Brain microvascular endothelial cell (primary cell): ENCODE measurements around the gene MRPL44.
A peak's percentile ranks its signal among the peaks of the same experiment; 100 is the strongest.

Experiments
- DNase-seq: peaks from one replicate; pipeline ENCODE4 v3.0.0-alpha.2; 2020
- H3K27ac ChIP-seq: fragments of 250-450 bp; sonication (Bioruptor Pico); 2 replicates; pipeline ENCODE4 v1.5.1; 2020; ENCODE audit warnings: mild to moderate bottlenecking, moderate library complexity
- H3K27me3 ChIP-seq: fragments of 250-450 bp; sonication (Bioruptor Pico); replicated peaks from 2 replicates; pipeline ENCODE4 v1.5.1; 2020; ENCODE audit warnings: mild to moderate bottlenecking
- H3K36me3 ChIP-seq: fragments of 250-450 bp; sonication (Bioruptor Pico); replicated peaks from 2 replicates; pipeline ENCODE4 v1.5.1; 2020; ENCODE audit warnings: mild to moderate bottlenecking
- H3K4me3 ChIP-seq: 2 replicates; pipeline ENCODE4 v1.5.1; 2011; ENCODE audit warnings: low read depth, mild to moderate bottlenecking, control low read depth, low read length, moderate library complexity
- CTCF ChIP-seq: IDR thresholded peaks from 2 replicates; pipeline ENCODE4 v1.5.1; 2011; ENCODE audit warnings: low read depth, mild to moderate bottlenecking, moderate library complexity, low read length, control low read depth, inconsistent platforms; ENCODE audit errors: missing control alignments
- in situ Hi-C: cut with HindIII; loops from 2 replicates; pipeline ENCODE4 v1.10.0; 2017; ENCODE audit warnings: low sequenced_read_pairs, low pct_ligation_motif_present

MRPL44 gene

DNA sequence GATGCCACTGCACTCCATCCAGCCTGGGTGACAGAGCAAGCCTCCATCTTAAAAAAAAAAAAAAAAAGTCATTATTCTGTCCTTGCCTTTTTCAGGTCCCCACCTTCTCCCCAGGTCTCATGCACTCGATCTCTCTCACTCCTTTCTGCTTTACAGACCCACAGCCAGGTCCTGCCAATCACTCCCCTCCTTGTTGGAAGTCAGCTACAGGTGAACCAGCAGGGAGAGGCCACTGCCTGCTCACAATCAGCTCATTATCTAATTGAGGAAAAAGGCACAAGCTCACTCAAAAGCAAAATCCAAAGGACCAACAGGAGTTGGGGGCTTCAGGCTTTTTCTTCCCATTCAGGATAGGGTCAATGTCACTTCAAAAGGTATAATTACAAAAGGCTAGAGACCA is 14.1 kb upstream of the MRPL44 start:
- no peak for TF ChIP-seq CTCF
- Histone ChIP-seq H3K27me3 (no peaks in the 10 kb centered on the region), H3K4me3 (peak overlapping the region; percentile 94), H3K36me3 (no peaks in the 10 kb centered on the region), H3K27ac (peak overlapping the region; percentile 82)
- DNase-seq, result no peak
- in situ Hi-C loops, result no loop called here

- TF ChIP-seq CTCF, result no peak
- Histone ChIP-seq H3K27me3 (no peaks in the 10 kb centered on the region), H3K36me3 (no peaks in the 10 kb centered on the region), H3K27ac (peak overlapping the region; percentile 82), H3K4me3 (peak overlapping the region; percentile 94)
- in situ Hi-C loops, result no loop called here
- peak; percentile 42 for DNase-seq
These were observed 13.7 kb upstream of the MRPL44 start for GRCh38 chr2:223943561-223944008.

DNA sequence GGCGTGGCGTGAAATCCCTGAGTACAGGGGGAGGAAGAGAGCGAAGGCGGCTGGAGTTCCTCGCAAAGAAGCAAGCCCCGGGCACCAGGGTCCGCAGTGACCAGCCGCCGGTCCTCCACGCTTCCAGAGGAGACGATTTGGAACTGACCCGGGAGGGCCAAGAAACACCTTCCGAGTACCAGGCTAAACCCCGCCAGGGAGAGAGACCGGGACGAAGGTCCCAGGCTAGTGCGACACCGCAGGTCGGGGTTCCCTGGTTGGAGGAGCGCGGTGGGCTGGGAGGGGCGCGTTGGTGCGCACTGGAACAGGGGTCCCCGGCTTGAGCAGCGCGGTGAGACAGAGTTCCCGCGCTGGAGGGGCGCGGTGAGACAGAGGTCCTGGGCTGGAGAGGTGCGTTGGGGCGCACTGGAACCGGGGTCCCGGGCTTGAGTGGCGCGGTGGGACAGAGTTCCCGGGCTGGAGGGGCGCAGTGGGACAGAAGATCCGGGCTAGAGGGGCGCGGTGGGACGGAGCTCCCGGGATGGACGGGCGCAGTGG is 13.0 kb upstream of the MRPL44 start:
- TF ChIP-seq CTCF, result no peak
- Histone ChIP-seq H3K36me3 (no peaks in the 10 kb centered on the region), H3K27ac (peak overlapping the region; percentile 82), H3K27me3 (no peaks in the 10 kb centered on the region), H3K4me3 (peak overlapping the region; percentile 94)
- in situ Hi-C loops, result no loop called here
- no peak for DNase-seq

DNA sequence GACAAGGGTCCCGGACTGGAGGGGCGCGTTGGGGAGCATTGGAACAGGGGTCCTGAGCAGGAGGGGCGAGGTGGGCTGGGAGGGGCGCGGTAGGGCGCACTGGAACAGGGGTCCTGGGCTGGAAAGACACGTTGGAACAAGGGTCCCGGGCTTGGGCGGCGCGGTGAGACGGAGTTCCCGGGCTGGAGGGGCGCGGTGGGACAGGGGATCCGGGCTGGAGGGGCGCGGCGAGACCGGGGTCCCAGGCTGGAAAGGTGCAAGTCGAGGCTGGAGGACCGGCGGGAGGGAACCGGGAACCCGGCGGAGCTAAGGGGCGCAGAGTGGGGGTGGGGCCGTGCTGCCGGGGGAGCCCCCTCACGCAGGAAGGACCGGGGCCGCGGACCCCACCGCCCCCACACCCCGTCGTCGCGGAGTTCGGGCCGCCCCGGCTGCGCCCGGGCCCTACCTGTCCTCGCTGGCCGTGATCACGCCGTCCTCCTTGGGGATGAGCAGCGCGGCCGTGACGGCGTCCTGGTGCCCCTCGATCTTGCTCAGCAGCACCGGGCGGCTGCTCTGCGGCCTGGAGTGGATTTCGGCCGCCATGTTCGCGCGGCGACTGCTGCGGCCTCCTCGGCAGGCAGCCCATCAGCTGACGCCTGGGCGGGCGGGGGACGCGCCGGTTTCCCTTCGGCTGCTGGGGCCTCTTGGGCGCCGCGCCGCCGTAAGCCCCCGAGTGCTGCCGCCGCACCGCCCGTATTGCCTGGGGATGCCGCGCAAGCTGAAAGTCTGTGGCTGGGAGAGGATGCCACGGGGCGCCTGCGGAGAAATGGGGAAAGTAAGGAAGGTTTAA is 12.3 kb upstream of the MRPL44 start, which contains the start of gene WDFY1:
WDFY1 (minus strand) TSS at position 633 of the 829 bp plus-strand sequence; CDS start at position 582, 51 bp downstream.
- Histone ChIP-seq H3K36me3 (no peaks in the 10 kb centered on the region), H3K27ac (peak within 1 kb of the TSS; percentile 82), H3K27me3 (no peaks in the 10 kb centered on the region), H3K4me3 (peak within 1 kb of the TSS; percentile 94)
- DNase-seq, result peak; percentile 80
- TF ChIP-seq CTCF, result no peak
- in situ Hi-C loops, result no loop called here

- no peak for DNase-seq
- Histone ChIP-seq H3K27me3 (no peaks in the 10 kb centered on the region), H3K27ac (no peak overlapping the region), H3K4me3 (no peak overlapping the region), H3K36me3 (no peaks in the 10 kb centered on the region)
- no peak for TF ChIP-seq CTCF
- in situ Hi-C loops, result no loop called here
These were observed 11.5 kb upstream of the MRPL44 start for GRCh38 chr2:223945755-223946154.
